A549 treated with AZD9567 at 1 μM for 4 hours (cell line): Measurements from ENCODE around the gene CNNM3. TPM values are rescaled to one million over a fixed set of nuclear protein-coding genes. Genes with fewer than 3 reads are reported as not detected.

Experiments used
- total RNA-seq: library from RNA; stranded (reverse); fragments of 200-300 nt; extraction: Qiagen RNA extraction; gene quantifications from 5 replicates; pipeline ENCODE4 v1.2.3, GENCODE V29; 2022; ENCODE audit not compliant: insufficient read depth

Gene CNNM3
- 10.6 to 14.9 TPM (median 14.4 TPM) in 5 replicates for total RNA-seq

DNA sequence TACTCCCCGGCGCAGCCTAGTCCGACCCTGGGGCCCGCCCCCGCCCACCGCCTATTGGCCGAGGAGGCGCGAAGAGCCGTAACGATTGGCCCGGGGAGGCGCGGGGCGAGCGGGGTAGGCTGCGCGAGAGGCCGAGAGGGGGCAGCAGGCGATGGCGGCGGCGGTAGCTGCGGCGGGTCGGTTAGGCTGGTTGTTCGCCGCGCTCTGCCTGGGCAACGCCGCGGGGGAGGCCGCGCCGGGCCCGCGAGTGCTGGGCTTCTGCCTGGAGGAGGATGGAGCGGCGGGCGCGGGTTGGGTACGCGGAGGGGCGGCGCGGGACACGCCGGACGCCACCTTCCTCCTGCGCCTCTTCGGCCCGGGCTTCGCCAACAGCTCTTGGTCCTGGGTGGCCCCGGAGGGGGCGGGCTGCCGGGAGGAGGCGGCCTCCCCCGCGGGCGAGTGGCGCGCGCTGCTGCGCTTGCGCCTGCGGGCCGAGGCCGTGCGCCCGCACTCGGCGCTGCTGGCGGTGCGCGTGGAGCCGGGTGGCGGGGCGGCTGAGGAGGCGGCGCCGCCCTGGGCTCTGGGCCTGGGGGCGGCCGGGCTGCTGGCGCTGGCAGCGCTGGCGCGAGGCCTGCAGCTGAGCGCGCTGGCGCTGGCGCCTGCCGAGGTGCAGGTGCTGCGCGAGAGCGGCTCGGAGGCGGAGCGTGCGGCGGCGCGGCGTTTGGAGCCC is at the start of gene CNNM3:
TSS of gene CNNM3 (plus strand) at position 142 of the 709 bp plus-strand sequence. CDS start at position 152, 10 bp downstream.

DNA sequence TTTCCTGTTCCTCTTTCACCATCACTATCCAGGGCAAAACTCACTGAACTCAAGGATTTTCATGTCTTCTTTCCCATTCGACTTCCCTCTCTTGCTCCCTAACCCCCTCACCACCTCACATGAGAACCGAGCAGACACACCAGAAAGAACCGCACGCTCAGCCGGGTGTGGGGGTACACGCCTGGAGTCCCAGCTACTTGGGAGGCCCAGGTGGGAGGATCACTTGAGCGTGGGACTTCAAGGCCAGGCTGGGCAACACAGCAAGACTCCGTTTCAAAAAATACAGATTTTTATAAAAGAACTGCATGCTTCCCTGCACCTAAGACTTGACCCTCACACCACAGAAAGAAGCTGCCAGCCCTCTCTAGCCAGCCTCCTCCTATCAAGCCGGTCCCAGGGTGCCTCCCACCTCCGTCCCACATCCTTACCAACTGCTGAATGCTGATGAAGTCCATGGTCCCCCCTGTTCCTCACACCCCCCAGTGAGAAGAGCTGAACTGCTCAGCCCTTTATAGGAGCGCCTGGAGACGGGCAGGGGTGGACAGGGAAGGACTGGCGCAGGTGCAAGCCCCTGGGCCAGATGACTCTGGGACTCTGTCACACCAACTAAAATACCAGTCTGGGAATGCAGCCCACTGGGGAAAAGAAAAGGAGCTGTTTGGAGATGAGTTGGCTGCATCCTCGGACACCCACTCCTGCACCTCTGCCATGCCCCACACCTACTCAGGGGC is 27.6 kb downstream of the CNNM3 start, which contains the start of gene ANKRD23:
TSS of gene ANKRD23 (minus strand) at position 484 of the 731 bp plus-strand sequence. CDS start at position 455, 29 bp downstream.

DNA sequence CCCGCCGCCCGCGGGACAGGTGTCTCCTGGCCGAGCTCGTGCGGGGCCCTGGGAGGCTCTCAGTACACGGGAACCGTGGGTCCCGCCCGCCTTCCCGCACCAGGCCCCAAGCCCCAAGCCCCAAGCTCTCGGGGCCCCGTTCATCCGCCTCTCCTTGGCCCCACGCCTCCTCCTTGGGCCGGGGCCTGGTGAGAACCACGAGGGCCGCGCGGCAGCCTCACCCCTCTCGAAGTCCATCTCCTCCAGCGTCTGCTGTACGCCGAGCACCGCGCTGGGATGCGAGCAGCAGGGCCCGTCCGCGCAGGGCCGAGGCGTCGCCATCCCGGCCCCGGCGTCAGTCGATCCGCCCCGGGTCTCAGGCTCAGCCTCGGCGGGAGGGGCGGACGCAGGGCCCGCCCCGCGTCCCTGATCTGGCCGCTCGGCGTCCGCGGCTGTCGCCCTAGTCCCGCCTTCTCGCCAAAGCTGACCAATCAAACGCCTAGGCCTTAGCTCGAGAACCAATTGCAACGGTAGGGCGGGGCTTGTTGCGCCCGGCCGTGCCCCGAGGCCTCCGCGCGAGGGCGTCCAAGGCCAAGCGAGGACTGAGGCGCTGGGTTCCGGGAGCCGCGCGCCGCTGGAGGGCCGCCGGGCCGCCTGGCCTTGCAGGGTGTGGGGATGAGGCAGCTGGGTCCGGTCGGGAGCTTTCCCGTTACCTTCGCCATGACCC is 41.8 kb downstream of the CNNM3 start, which contains the start of gene ANKRD39:
TSS of gene ANKRD39 (minus strand) at position 350 of the 706 bp plus-strand sequence. CDS start at position 321, 29 bp downstream.

DNA sequence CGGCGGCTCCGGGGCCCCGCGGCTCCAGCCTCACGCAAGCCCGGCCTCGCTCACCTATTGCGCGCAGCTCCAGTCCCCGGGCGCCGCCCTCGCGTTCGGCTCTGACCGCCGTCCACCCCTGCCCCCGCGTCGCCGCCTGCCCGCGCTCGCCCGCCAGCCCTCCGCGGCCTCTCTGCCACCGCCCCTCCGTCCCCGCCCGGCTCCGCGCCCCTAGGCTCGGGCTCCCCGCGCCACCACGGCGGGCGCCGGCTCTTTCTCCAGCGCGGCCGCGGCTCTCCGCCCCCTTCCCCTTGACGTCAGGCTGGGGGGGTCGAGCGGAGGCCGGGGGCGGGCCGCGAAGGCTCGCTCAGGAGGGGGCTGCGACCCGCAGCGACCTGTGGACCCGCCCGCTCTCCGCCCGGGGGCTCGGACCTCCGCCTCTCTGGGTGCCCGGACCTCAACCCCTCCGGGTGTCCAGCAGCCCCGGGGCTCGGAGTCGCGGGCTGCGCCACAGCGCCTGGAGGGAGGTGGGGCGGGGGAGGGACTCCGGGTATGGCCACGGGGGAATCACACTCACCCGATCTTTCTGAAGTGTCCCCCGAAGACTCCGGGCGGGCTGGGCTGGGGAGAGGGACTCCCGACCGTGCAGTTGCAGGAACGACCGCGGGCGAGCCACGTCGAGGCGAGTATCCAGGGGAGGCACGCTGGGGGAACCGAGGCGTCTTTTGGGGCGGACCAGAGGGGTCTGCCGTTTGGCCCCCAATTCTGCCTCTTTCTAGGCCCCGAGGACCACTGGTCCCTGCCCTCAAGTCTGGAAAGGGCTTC is 54.0 kb downstream of the CNNM3 start, which contains the start of gene SEMA4C:
TSS of gene SEMA4C (minus strand) at position 259 of the 804 bp plus-strand sequence. CDS start 2,194 bp downstream, outside the sequence.

Other genes with a start within 250 kb of the CNNM3 start
- 23.1 to 26.2 TPM (median 25.0 TPM) in 5 replicates for gene KANSL3, start 178.0 kb upstream of the CNNM3 start, total RNA-seq
- not detected in 5 replicates for gene FER1L5, start 173.5 kb upstream of the CNNM3 start, total RNA-seq
- gene LMAN2L, start 76.2 kb upstream of the CNNM3 start, total RNA-seq: 17.1 to 21.3 TPM (median 19.6 TPM) in 5 replicates
- gene CNNM4, start 55.4 kb upstream of the CNNM3 start, total RNA-seq: 9.2 to 12.0 TPM (median 11.9 TPM) in 5 replicates
- 1.6 to 3.1 TPM (median 2.1 TPM) in 5 replicates for gene ANKRD23, start 27.8 kb downstream of the CNNM3 start, total RNA-seq
- gene ANKRD39, start 41.7 kb downstream of the CNNM3 start, total RNA-seq: 15.5 to 22.9 TPM (median 20.1 TPM) in 5 replicates
- gene SEMA4C, start 53.8 kb downstream of the CNNM3 start, total RNA-seq: 12.0 to 21.6 TPM (median 19.0 TPM) in 5 replicates
- gene FAM178B, start 170.3 kb downstream of the CNNM3 start, total RNA-seq: not detected in 5 replicates